HEK293T (cell line): ENCODE measurements around the gene DUSP10.

Experiments
- CTCF ChIA-PET: fragments of 350-600 bp; formaldehyde crosslinking; extraction: SDS; loops from one replicate; lab custom pipeline; 2021; ENCODE audit warnings: antibody characterized with exemption, inconsistent platforms; lab: Yijun Ruan, JAX
- POLR2A ChIA-PET: fragments of 350-600 bp; formaldehyde crosslinking; extraction: SDS; loops from one replicate; lab custom pipeline; 2020; ENCODE audit warnings: antibody characterized with exemption, inconsistent platforms; lab: Yijun Ruan, JAX
- DNase-seq: peaks from one replicate; pipeline ENCODE4 v3.0.0; 2012; ENCODE audit warnings: mixed read lengths; ENCODE audit errors: extremely low spot score
- ARNT ChIP-seq: fragments of 450-650 bp; IDR thresholded peaks from 2 replicates; pipeline ENCODE4 v1.6.1; 2017; ENCODE audit warnings: mild to moderate bottlenecking
- BHLHE40 ChIP-seq: fragments of 450-650 bp; IDR thresholded peaks from 2 replicates; pipeline ENCODE4 v1.6.1; 2016; ENCODE audit warnings: mild to moderate bottlenecking, moderate library complexity, borderline replicate concordance
- FOXA1 ChIP-seq: fragments of 450-650 bp; IDR thresholded peaks from 2 replicates; pipeline ENCODE4 v1.6.1; 2016; ENCODE audit warnings: mild to moderate bottlenecking
- FOXM1 ChIP-seq: fragments of 450-650 bp; IDR thresholded peaks from 2 replicates; pipeline ENCODE4 v1.6.1; 2017; ENCODE audit warnings: mild to moderate bottlenecking, borderline replicate concordance
- HDGF ChIP-seq: fragments of 450-650 bp; IDR thresholded peaks from 2 replicates; pipeline ENCODE4 v1.6.1; 2017; ENCODE audit warnings: antibody characterized with exemption, borderline replicate concordance
- L3MBTL2 ChIP-seq: fragments of 450-650 bp; conservative IDR thresholded peaks from 2 replicates; pipeline ENCODE4 v1.6.1; 2016; ENCODE audit warnings: mild to moderate bottlenecking
- LEF1 ChIP-seq: fragments of 450-650 bp; IDR thresholded peaks from 2 replicates; pipeline ENCODE4 v1.6.1; 2017; ENCODE audit warnings: mild to moderate bottlenecking, borderline replicate concordance
- PKNOX1 ChIP-seq: fragments of 450-650 bp; IDR thresholded peaks from 2 replicates; pipeline ENCODE4 v1.6.1; 2016
- SP1 ChIP-seq: fragments of 450-650 bp; IDR thresholded peaks from 2 replicates; pipeline ENCODE4 v1.6.1; 2017
- SUZ12 ChIP-seq: fragments of 450-650 bp; IDR thresholded peaks from 2 replicates; pipeline ENCODE4 v1.6.1; 2016; ENCODE audit warnings: mild to moderate bottlenecking
- TARDBP ChIP-seq: fragments of 450-650 bp; IDR thresholded peaks from 2 replicates; pipeline ENCODE4 v1.6.1; 2016
- ZNF384 ChIP-seq: fragments of 450-650 bp; IDR thresholded peaks from 2 replicates; pipeline ENCODE4 v1.6.1; 2016

Gene DUSP10

GRCh38 chr1:221655766-221656305 is 86.1 kb downstream of the DUSP10 start:
- no peak for DNase-seq
- ChIA-PET CTCF (no interaction called here), POLR2A (no interaction called here)
- TF ChIP-seq ARNT = no peak
- TF ChIP-seq LEF1 = no peak
- no peak for TF ChIP-seq BHLHE40
- no peak for TF ChIP-seq TARDBP
- no peak for TF ChIP-seq L3MBTL2
- TF ChIP-seq FOXM1 = no peak
- no peak for TF ChIP-seq ZNF384
- TF ChIP-seq PKNOX1 = no peak
- TF ChIP-seq SP1 = no peak
- no peak for TF ChIP-seq HDGF
- no peak for TF ChIP-seq SUZ12
- no peak for TF ChIP-seq FOXA1
